KMS-11 (cell line): Measurements from ENCODE around the gene ABCA1.

Source experiments
- H2AFZ ChIP-seq: fragments of 200-600 bp; sonication (generic); 2 replicates; pipeline ENCODE4 v1.6.1; 2016; ENCODE audit warnings: antibody characterized with exemption, mixed run types, low read depth
- H3K27ac ChIP-seq: fragments of 200-600 bp; sonication (generic); 2 replicates; pipeline ENCODE4 v1.6.1; 2016; ENCODE audit warnings: mild to moderate bottlenecking, mixed run types
- H3K27me3 ChIP-seq: fragments of 200-600 bp; sonication (generic); 2 replicates; pipeline ENCODE4 v1.6.1; 2017; ENCODE audit warnings: mild to moderate bottlenecking, low read depth, mixed run types, moderate library complexity; ENCODE audit not compliant: insufficient read depth
- H3K36me3 ChIP-seq: fragments of 200-600 bp; sonication (generic); 2 replicates; pipeline ENCODE4 v1.6.1; 2017; ENCODE audit warnings: mild to moderate bottlenecking, mixed run types; ENCODE audit not compliant: insufficient read depth
- H3K4me1 ChIP-seq: fragments of 200-600 bp; sonication (generic); 2 replicates; pipeline ENCODE4 v1.6.1; 2016; ENCODE audit warnings: mild to moderate bottlenecking, low read depth, mixed run types; ENCODE audit not compliant: poor library complexity, severe bottlenecking
- H3K4me2 ChIP-seq: fragments of 200-600 bp; sonication (generic); 2 replicates; pipeline ENCODE4 v1.7.0; 2016; ENCODE audit warnings: mild to moderate bottlenecking, mixed run types
- H3K4me3 ChIP-seq: fragments of 200-600 bp; sonication (generic); IDR thresholded peaks from 2 replicates; pipeline ENCODE4 v1.6.1; 2017; ENCODE audit warnings: low read depth, low read length, mixed read lengths; ENCODE audit not compliant: insufficient read depth
- H3K79me2 ChIP-seq: fragments of 200-600 bp; sonication (generic); 2 replicates; pipeline ENCODE4 v1.6.1; 2016; ENCODE audit warnings: low read depth, mixed run types; ENCODE audit not compliant: insufficient read depth
- H3K9ac ChIP-seq: fragments of 200-600 bp; sonication (generic); 2 replicates; pipeline ENCODE4 v1.6.1; 2016; ENCODE audit warnings: mild to moderate bottlenecking, mixed run types
- H4K20me1 ChIP-seq: fragments of 200-600 bp; sonication (generic); 2 replicates; pipeline ENCODE4 v1.6.1; 2016; ENCODE audit warnings: mild to moderate bottlenecking, mixed run types; ENCODE audit not compliant: insufficient read depth
- TF ChIP-seq, protein P1 (sequence below): fragments of 200-600 bp; sonication (generic); conservative IDR thresholded peaks from 2 replicates; pipeline ENCODE4 v1.6.1; 2017; ENCODE audit warnings: low read depth, mild to moderate bottlenecking, antibody characterized with exemption, low read length, moderate library complexity, mixed read lengths

Gene ABCA1

DNA sequence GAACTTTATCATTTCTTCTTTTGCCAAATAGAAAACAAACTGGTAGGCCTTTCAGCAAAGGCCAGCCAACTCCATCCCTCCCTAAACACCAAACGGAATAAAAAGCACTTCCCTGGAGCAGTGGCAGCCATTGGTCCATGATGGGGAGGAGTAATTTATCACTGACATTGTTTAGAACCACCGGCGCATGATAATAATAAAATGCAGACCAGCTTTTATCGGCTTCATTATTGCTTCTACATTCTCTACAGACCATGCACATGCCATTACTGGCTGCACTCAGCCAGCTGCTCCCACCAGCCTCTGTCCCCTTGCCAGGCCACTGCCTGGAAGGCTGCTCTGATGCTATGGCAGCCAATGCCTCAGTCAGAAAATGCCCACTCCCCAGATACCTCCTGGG lies 45.9 kb downstream of the ABCA1 start:
- no peak overlapping the region for H3K9ac ChIP-seq
- H3K4me2 ChIP-seq, result no peak overlapping the region
- TF ChIP-seq, protein P1, sequence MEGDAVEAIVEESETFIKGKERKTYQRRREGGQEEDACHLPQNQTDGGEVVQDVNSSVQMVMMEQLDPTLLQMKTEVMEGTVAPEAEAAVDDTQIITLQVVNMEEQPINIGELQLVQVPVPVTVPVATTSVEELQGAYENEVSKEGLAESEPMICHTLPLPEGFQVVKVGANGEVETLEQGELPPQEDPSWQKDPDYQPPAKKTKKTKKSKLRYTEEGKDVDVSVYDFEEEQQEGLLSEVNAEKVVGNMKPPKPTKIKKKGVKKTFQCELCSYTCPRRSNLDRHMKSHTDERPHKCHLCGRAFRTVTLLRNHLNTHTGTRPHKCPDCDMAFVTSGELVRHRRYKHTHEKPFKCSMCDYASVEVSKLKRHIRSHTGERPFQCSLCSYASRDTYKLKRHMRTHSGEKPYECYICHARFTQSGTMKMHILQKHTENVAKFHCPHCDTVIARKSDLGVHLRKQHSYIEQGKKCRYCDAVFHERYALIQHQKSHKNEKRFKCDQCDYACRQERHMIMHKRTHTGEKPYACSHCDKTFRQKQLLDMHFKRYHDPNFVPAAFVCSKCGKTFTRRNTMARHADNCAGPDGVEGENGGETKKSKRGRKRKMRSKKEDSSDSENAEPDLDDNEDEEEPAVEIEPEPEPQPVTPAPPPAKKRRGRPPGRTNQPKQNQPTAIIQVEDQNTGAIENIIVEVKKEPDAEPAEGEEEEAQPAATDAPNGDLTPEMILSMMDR, result no peak
- H2AFZ ChIP-seq, result no peak overlapping the region
- no peaks in the 10 kb centered on the region for H4K20me1 ChIP-seq
- H3K27ac ChIP-seq, result no peak overlapping the region
- H3K36me3 ChIP-seq, result no peaks in the 10 kb centered on the region
- no peaks in the 10 kb centered on the region for H3K27me3 ChIP-seq
- no peaks in the 10 kb centered on the region for H3K79me2 ChIP-seq
- H3K4me3 ChIP-seq, result no peak overlapping the region
- H3K4me1 ChIP-seq, result no peaks in the 10 kb centered on the region

DNA sequence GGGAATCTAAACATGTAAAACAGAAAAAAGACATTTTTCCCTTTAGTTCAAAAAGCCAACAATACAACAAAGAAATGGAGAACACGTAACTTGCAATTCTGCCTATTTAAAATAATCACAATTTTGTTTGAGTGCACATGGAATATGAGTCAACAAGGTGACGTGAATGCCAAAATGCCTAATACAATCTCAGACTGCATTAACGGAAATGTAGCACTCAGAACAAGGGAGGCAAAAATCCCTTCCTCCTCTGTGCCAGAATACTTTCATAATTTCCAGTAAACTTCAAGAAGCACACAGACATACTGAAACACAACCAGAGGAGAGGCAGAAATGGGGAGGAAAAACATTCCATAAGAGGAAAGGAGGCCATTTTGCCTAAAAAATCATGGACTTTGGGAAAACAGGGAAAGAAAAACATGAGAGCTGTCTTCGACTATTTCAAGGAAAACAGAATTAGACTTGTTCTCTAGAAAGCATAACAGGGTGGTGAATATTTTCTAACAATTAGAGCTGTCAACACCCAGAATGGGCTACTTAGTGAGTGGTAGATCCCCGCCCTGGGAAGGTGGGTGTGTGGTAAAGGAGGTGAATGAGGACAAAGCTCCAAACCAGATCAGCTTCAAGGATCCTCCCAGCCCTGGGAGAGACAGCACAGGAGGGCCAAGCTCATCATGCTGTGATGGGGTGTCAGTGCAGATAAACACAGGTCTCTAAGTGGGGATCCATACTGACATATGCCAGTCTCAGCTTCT lies 48.2 kb downstream of the ABCA1 start:
- H2AFZ ChIP-seq, result no peak overlapping the region
- no peaks in the 10 kb centered on the region for H3K79me2 ChIP-seq
- no peak overlapping the region for H3K4me2 ChIP-seq
- H3K36me3 ChIP-seq, result no peaks in the 10 kb centered on the region
- H3K9ac ChIP-seq, result no peak overlapping the region
- H3K4me3 ChIP-seq, result no peak overlapping the region
- no peaks in the 10 kb centered on the region for H4K20me1 ChIP-seq
- TF ChIP-seq, protein P1, result no peak
- H3K27ac ChIP-seq, result no peak overlapping the region
- no peaks in the 10 kb centered on the region for H3K4me1 ChIP-seq
- no peaks in the 10 kb centered on the region for H3K27me3 ChIP-seq

DNA sequence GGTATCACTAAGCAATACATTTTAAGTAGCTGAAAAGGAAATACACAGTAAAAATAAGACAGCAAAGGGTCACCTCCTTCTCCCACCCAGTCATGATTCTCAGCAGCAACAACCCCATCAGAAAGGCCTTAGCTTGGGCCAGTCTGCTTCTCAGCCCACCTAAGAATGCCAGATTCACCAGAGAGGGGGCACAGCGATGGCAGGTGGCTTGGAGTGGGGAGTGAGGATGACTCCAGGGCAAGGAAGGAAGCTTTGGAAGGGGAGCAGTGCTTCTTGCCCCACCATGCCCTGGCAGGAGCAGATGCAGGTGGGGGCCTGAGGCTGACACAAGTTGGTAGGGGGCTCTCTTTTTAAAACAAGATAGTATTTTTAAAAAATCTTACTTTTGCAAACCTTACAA lies 51.4 kb downstream of the ABCA1 start:
- H3K36me3 ChIP-seq, result no peaks in the 10 kb centered on the region
- H3K4me1 ChIP-seq, result no peaks in the 10 kb centered on the region
- TF ChIP-seq, protein P1, result no peak
- H3K27me3 ChIP-seq, result no peaks in the 10 kb centered on the region
- H4K20me1 ChIP-seq, result no peaks in the 10 kb centered on the region
- no peak overlapping the region for H2AFZ ChIP-seq
- no peak overlapping the region for H3K9ac ChIP-seq
- H3K4me3 ChIP-seq, result no peak overlapping the region
- H3K27ac ChIP-seq, result no peak overlapping the region
- no peaks in the 10 kb centered on the region for H3K79me2 ChIP-seq
- H3K4me2 ChIP-seq, result no peak overlapping the region

DNA sequence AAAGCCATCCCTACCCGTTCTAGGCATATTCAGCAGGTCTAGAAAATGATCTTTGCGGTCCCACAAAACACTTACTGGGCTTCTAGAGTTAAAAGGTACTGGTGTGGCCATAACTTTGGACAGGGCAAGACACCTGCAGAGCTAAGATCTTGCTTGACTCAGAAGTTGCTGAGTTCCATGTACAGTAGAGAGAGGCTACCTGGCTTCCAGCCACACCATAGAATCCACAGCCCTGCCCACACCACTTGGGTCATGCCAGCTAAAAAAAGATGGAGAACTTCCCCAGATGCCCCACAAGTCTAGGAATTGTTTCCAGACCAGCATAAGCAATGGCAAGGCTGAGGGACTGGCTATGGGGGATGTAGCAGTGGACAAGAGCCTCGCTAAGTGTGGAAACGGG lies 52.1 kb downstream of the ABCA1 start:
- Histone ChIP-seq H3K36me3 (no peaks in the 10 kb centered on the region), H3K79me2 (no peaks in the 10 kb centered on the region), H3K27me3 (no peaks in the 10 kb centered on the region), H3K4me3 (no peak overlapping the region), H3K4me2 (no peak overlapping the region), H4K20me1 (no peaks in the 10 kb centered on the region), H3K27ac (no peak overlapping the region), H2AFZ (no peak overlapping the region), H3K9ac (no peak overlapping the region), H3K4me1 (no peaks in the 10 kb centered on the region)
- TF ChIP-seq, protein P1, result no peak
